ENCODE data around the gene SP4.

Gene SP4

DNA sequence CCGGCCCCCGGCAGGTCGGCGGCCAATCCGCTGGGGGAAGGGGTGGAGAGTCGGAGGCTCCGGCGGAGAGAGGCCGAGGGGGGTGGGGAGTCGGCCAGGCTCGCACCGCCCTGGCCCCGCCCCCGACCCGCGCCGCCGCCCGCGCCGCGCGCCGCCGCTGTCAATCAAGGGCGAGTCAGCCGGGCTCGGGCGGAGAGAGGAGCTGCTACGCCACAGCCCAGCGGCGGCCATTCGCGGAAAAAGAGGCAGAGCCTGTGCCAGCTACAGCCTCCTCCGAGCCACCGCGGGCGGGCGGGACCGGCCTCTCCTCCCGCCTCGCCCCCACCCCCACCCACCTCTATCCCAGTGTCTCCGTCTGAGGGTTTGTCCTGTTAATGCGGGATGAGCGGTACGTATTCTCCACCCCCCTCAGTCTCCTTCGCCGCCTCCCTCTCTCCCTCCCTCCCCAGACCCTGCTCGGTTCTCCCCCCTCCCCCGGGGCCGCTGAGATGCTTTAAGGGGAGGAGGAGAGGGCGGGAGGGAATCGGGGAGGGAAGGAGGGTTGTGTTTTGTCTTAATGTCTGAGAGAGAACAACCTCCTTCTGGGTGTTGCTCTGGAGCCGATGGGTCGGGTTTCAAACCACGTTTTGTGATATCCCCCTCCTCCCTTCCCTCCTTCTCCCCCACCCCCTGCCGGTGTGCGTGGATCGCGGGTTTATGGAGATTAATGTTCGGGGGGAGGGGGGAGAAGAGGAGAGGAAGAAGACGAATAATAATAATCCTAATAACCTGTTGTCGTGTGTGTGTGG is at the start of gene SP4:
Gene SP4 (plus strand): TSS at position 213 of the 788 bp plus-strand sequence. CDS start 169 bp downstream, at position 382.
- Histone ChIP-seq H3K4me1 (peaks cover 0 to 52% (median 23%) of the 10 kb centered on the region in 4 donors), H3K4me3 (peak within 1 kb of the TSS; percentile 93 to 96), H3K27ac (peak within 1 kb of the TSS; percentile 94 to 99), H3K27me3 (no peaks in the 10 kb centered on the region), H3K36me3 (peaks cover 0 to 9% (median 0%) of the 10 kb centered on the region in 3 donors), H3K9me3 (no peaks in the 10 kb centered on the region)
- peak; percentile 94 to 98 for DNase-seq
- TF ChIP-seq, protein P1, sequence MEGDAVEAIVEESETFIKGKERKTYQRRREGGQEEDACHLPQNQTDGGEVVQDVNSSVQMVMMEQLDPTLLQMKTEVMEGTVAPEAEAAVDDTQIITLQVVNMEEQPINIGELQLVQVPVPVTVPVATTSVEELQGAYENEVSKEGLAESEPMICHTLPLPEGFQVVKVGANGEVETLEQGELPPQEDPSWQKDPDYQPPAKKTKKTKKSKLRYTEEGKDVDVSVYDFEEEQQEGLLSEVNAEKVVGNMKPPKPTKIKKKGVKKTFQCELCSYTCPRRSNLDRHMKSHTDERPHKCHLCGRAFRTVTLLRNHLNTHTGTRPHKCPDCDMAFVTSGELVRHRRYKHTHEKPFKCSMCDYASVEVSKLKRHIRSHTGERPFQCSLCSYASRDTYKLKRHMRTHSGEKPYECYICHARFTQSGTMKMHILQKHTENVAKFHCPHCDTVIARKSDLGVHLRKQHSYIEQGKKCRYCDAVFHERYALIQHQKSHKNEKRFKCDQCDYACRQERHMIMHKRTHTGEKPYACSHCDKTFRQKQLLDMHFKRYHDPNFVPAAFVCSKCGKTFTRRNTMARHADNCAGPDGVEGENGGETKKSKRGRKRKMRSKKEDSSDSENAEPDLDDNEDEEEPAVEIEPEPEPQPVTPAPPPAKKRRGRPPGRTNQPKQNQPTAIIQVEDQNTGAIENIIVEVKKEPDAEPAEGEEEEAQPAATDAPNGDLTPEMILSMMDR (IDR thresholded peaks at IDR 0.05): no peak
- intact Hi-C loops (cut with DNase I; ENCODE audit: low total_unique reads): no loop called here

DNA sequence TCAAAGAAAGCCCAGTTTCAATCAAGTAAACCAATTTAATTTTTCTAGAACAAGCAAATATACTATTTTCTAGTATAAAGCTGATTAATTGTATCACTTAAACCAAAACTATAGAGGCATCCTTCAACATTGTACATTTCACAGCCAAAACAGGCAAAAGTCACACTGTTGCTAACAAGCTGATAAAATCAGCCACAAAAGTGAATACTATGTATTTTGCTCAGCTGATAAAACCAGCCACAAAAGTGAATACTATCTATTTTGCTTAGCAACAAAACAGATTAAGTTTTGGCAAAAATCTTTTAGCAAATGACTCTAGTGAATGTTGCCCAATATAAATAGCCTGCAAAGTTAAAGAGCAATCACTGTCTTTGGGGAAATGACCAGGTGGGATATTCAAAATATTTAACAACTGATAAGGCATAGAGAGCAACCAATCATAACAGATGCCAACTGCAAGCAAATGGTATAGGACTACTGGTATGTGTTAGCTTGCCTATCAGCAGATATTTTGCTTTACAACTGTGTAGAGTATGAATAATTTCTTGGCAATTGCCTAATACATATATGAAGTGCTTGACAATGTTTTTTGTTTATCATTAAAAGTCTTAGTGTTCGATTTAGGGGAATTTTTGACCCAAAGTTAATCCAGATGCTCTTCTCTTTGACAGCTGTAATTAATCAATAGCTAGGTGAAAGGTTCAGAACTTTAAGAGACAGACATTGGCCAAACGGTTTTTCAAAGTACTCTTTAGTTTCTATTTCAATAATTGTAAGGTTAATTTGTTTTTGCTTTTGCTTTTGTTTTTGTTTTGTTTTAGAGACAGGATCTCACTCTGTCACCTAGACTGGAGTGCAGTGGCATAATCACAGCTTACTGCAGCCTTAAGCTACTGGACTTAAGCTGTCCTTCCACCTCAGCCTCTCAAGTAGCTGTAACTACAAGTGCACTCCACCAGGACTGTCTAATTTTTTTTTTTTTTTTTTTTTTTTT is 44.4 kb upstream of the SP4 start:
- Histone ChIP-seq H3K27ac (no peak overlapping the region), H3K27me3 (no peaks in the 10 kb centered on the region), H3K9me3 (no peaks in the 10 kb centered on the region), H3K4me3 (no peak overlapping the region), H3K36me3 (no peaks in the 10 kb centered on the region), H3K4me1 (no peaks in the 10 kb centered on the region)
- DNase-seq: no peak
- intact Hi-C loops (cut with DNase I; ENCODE audit: low total_unique reads): no loop called here
- TF ChIP-seq, protein P1 (IDR thresholded peaks at IDR 0.05): no peak

DNA sequence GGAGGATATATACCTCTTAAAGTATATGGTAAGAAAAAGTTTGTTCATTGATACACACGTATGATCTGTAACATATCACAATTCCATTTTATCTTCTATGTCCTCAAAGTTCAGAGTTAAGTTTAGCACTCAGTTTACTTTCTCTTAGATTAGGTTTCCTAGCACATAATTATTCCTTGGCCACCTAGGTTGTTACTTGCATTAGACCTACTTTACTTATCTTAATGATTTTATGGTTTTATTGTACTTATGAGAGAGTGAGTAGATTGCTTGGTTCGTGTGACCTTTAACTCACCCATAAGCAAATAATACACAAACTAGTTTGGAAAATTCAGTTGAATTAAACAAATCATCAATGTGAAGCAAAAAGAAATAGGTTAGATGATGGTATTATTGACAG is 33.9 kb upstream of the SP4 start:
- no peak overlapping the region for H3K27ac ChIP-seq
- intact Hi-C loops (cut with DNase I; ENCODE audit: low total_unique reads): no loop called here
- no peaks in the 10 kb centered on the region for H3K4me1 ChIP-seq
- no peak for DNase-seq
- H3K4me3 ChIP-seq: no peak overlapping the region
- H3K27me3 ChIP-seq: no peaks in the 10 kb centered on the region
- H3K9me3 ChIP-seq: no peaks in the 10 kb centered on the region
- TF ChIP-seq, protein P1 (IDR thresholded peaks at IDR 0.05): no peak
- H3K36me3 ChIP-seq: no peaks in the 10 kb centered on the region

DNA sequence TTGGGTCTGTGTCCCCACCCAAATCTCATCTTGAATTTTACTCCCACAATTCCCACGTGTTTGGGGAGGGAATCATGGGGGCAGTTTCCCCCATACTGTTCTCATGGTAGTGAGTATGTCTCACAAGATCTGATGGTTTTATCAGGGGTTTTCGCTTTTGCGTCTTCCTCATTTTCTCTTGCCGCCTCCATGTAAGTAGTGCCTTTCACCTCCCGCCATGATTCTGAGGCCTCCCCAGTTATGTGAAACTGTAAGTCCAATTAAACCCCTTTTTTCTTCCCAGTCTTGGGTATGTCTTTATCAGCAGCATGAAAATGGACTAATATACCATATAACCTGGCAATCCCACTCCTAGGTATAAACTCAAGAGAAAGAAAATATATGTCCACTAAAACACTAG is 25.9 kb upstream of the SP4 start:
- Histone ChIP-seq H3K9me3 (no peaks in the 10 kb centered on the region), H3K4me1 (no peaks in the 10 kb centered on the region), H3K4me3 (no peak overlapping the region), H3K36me3 (no peaks in the 10 kb centered on the region), H3K27me3 (no peaks in the 10 kb centered on the region), H3K27ac (no peak overlapping the region)
- no peak for DNase-seq
- TF ChIP-seq, protein P1 (IDR thresholded peaks at IDR 0.05): no peak
- intact Hi-C loops (cut with DNase I; ENCODE audit: low total_unique reads): no loop called here

DNA sequence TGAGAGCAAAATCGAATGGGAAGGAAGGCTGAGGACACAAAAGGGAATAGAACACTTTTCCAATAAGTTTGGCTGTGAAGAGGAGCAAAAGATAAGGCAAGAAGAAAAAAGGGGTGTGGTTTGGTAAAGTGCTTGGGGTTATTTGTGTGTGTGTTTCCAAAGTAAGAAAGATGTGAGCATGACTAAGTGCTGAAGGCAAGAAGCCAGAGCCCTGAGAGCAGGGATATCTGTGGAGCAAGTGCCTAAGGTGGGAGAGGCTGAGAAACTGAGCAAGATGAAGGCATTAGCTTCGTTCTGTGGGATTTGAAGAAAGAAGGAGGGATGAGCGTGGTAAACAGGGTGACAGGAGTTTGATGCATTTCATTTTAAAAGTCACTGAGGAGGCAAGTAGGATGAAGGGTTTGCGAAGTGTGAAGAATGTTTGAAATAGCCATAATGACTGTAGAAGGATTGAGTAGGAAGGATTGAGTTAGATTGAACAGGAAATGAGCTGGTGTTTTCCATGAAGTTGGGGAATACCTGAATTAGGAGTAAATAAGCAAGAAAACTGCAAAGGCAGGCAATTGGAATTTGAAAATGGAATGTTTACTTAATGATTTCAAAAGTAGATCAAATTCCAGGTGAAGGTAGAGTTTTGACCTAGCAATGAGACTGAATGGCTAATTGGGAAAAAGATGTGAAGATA is 19.9 kb upstream of the SP4 start:
- H3K4me1 ChIP-seq: no peaks in the 10 kb centered on the region
- H3K36me3 ChIP-seq: no peaks in the 10 kb centered on the region
- H3K4me3 ChIP-seq: no peak overlapping the region
- H3K27me3 ChIP-seq: no peaks in the 10 kb centered on the region
- intact Hi-C loops (cut with DNase I; ENCODE audit: low total_unique reads): no loop called here
- DNase-seq: no peak
- TF ChIP-seq, protein P1 (IDR thresholded peaks at IDR 0.05): no peak
- no peak overlapping the region for H3K27ac ChIP-seq
- no peaks in the 10 kb centered on the region for H3K9me3 ChIP-seq
